Stimulated activated memory B cell treated with anti-CD40 and anti-IgM and Interleukin-4, amounts not matched to agents 10 μg/mL and 1 μg/mL and 100 μg/mL, for 72 hours (primary cell): Measurements from ENCODE around the gene NUP188.
"Not testable (repeated sequence)": the region's sequence is repeated elsewhere in the genome, so short reads cannot be mapped to it uniquely, and the experiment has no call there.

Experiments
- ATAC-seq: fragments of 150-1000 bp; cut with Tn5 transposase; 2 replicates; pipeline ENCODE4 v1.10.0; 2021
- H3K27ac Mint-ChIP-seq: one replicate; pipeline ENCODE4 v1.8.0; 2022; ENCODE audit warnings: mild to moderate bottlenecking, mixed read lengths
- H3K27me3 Mint-ChIP-seq: one replicate; pipeline ENCODE4 v1.8.0; 2022; ENCODE audit warnings: mixed read lengths
- H3K36me3 Mint-ChIP-seq: one replicate; pipeline ENCODE4 v1.8.0; 2022; ENCODE audit warnings: mixed read lengths
- H3K4me1 Mint-ChIP-seq: one replicate; pipeline ENCODE4 v1.8.0; 2022; ENCODE audit warnings: mixed read lengths
- H3K4me3 Mint-ChIP-seq: one replicate; pipeline ENCODE4 v1.8.0; 2022; ENCODE audit warnings: mild to moderate bottlenecking, moderate library complexity, mixed read lengths
- H3K9me3 Mint-ChIP-seq: one replicate; pipeline ENCODE4 v1.8.0; 2022; ENCODE audit warnings: mixed read lengths

The NUP188 gene

GRCh38 chr9:128947277-128947526 is 297 bp upstream of the NUP188 start:
- H3K4me3 Mint-ChIP-seq: peak overlapping the region; percentile 88
- peaks cover 8% of the 10 kb centered on the region for H3K36me3 Mint-ChIP-seq
- H3K9me3 Mint-ChIP-seq: no peaks in the 10 kb centered on the region
- ATAC-seq: no peak
- peaks cover 28% of the 10 kb centered on the region for H3K4me1 Mint-ChIP-seq
- no peaks in the 10 kb centered on the region for H3K27me3 Mint-ChIP-seq
- H3K27ac Mint-ChIP-seq: peak overlapping the region; percentile 95

GRCh38 chr9:128961403-128961802 is 13.9 kb downstream of the NUP188 start:
- H3K27me3 Mint-ChIP-seq, H3K27ac Mint-ChIP-seq, H3K9me3 Mint-ChIP-seq, ATAC-seq, H3K4me3 Mint-ChIP-seq, H3K4me1 Mint-ChIP-seq: not testable (repeated sequence)
- peaks cover 43% of the 10 kb centered on the region for H3K36me3 Mint-ChIP-seq

- no peaks in the 10 kb centered on the region for H3K9me3 Mint-ChIP-seq
- H3K36me3 Mint-ChIP-seq: peaks cover 66% of the 10 kb centered on the region
- no peaks in the 10 kb centered on the region for H3K27me3 Mint-ChIP-seq
- no peak overlapping the region for H3K4me3 Mint-ChIP-seq
- H3K27ac Mint-ChIP-seq: no peak overlapping the region
- no peaks in the 10 kb centered on the region for H3K4me1 Mint-ChIP-seq
- no peak for ATAC-seq
Observed at GRCh38 chr9:128969491-128969890, 22.0 kb downstream of the NUP188 start.

GRCh38 chr9:128972956-128973355 is 25.5 kb downstream of the NUP188 start:
- Mint-ChIP-seq H3K27ac (no peak overlapping the region), H3K36me3 (peaks cover 75% of the 10 kb centered on the region), H3K4me3 (no peak overlapping the region), H3K4me1 (no peaks in the 10 kb centered on the region), H3K9me3 (no peaks in the 10 kb centered on the region), H3K27me3 (no peaks in the 10 kb centered on the region)
- ATAC-seq: no peak

- H3K27ac Mint-ChIP-seq: no peak overlapping the region
- H3K4me3 Mint-ChIP-seq: no peak overlapping the region
- peaks cover 75% of the 10 kb centered on the region for H3K36me3 Mint-ChIP-seq
- no peaks in the 10 kb centered on the region for H3K4me1 Mint-ChIP-seq
- no peaks in the 10 kb centered on the region for H3K9me3 Mint-ChIP-seq
- no peak for ATAC-seq
- no peaks in the 10 kb centered on the region for H3K27me3 Mint-ChIP-seq
Observed at GRCh38 chr9:128979111-128979510, 31.6 kb downstream of the NUP188 start.

GRCh38 chr9:128983536-128983935 is 36.0 kb downstream of the NUP188 start:
- ATAC-seq: no peak
- peaks cover 87% of the 10 kb centered on the region for H3K36me3 Mint-ChIP-seq
- no peaks in the 10 kb centered on the region for H3K27me3 Mint-ChIP-seq
- no peaks in the 10 kb centered on the region for H3K9me3 Mint-ChIP-seq
- no peak overlapping the region for H3K4me3 Mint-ChIP-seq
- H3K27ac Mint-ChIP-seq: no peak overlapping the region
- no peaks in the 10 kb centered on the region for H3K4me1 Mint-ChIP-seq

GRCh38 chr9:128986671-128987070 is 39.2 kb downstream of the NUP188 start:
- H3K27ac Mint-ChIP-seq: no peak overlapping the region

GRCh38 chr9:128987805-128988204 is 40.3 kb downstream of the NUP188 start:
- Mint-ChIP-seq H3K36me3 (peaks cover 67% of the 10 kb centered on the region), H3K27ac (no peak overlapping the region), H3K27me3 (no peaks in the 10 kb centered on the region), H3K9me3 (no peaks in the 10 kb centered on the region), H3K4me1 (no peaks in the 10 kb centered on the region), H3K4me3 (no peak overlapping the region)
- no peak for ATAC-seq

More at GRCh38 chr9:128986671-128987070, 39.2 kb downstream of the NUP188 start:
- no peak for ATAC-seq
- H3K4me1 Mint-ChIP-seq: no peaks in the 10 kb centered on the region
- H3K27me3 Mint-ChIP-seq: no peaks in the 10 kb centered on the region
- H3K36me3 Mint-ChIP-seq: peaks cover 69% of the 10 kb centered on the region
- no peak overlapping the region for H3K4me3 Mint-ChIP-seq
- H3K9me3 Mint-ChIP-seq: no peaks in the 10 kb centered on the region

GRCh38 chr9:128992995-128993394 is 45.5 kb downstream of the NUP188 start:
- ATAC-seq: no peak
- Mint-ChIP-seq H3K9me3 (no peaks in the 10 kb centered on the region), H3K36me3 (peaks cover 62% of the 10 kb centered on the region), H3K27me3 (no peaks in the 10 kb centered on the region), H3K4me3 (no peak overlapping the region), H3K27ac (no peak overlapping the region), H3K4me1 (no peaks in the 10 kb centered on the region)

- Mint-ChIP-seq H3K27me3 (no peaks in the 10 kb centered on the region), H3K9me3 (no peaks in the 10 kb centered on the region), H3K27ac (no peak overlapping the region), H3K4me1 (no peaks in the 10 kb centered on the region), H3K36me3 (peaks cover 76% of the 10 kb centered on the region), H3K4me3 (no peak overlapping the region)
- ATAC-seq: no peak
Observed at GRCh38 chr9:128995791-128996190, 48.3 kb downstream of the NUP188 start.

- no peak overlapping the region for H3K4me3 Mint-ChIP-seq
- H3K27ac Mint-ChIP-seq: no peak overlapping the region
- H3K9me3 Mint-ChIP-seq: no peaks in the 10 kb centered on the region
- peaks cover 88% of the 10 kb centered on the region for H3K36me3 Mint-ChIP-seq
- H3K27me3 Mint-ChIP-seq: no peaks in the 10 kb centered on the region
- no peak for ATAC-seq
- H3K4me1 Mint-ChIP-seq: no peaks in the 10 kb centered on the region
Observed at GRCh38 chr9:128998462-128998861, 51.0 kb downstream of the NUP188 start.

- H3K27ac Mint-ChIP-seq: no peak overlapping the region
- no peak for ATAC-seq
- H3K4me3 Mint-ChIP-seq: no peak overlapping the region
- peaks cover 78% of the 10 kb centered on the region for H3K36me3 Mint-ChIP-seq
- H3K9me3 Mint-ChIP-seq: no peaks in the 10 kb centered on the region
- no peaks in the 10 kb centered on the region for H3K27me3 Mint-ChIP-seq
- no peaks in the 10 kb centered on the region for H3K4me1 Mint-ChIP-seq
Observed at GRCh38 chr9:128999581-129000206, 52.2 kb downstream of the NUP188 start.

- Mint-ChIP-seq H3K4me3 (no peak overlapping the region), H3K27me3 (no peaks in the 10 kb centered on the region), H3K27ac (peak overlapping the region; percentile 63), H3K4me1 (peaks cover 5% of the 10 kb centered on the region), H3K9me3 (no peaks in the 10 kb centered on the region), H3K36me3 (peaks cover 76% of the 10 kb centered on the region)
- no peak for ATAC-seq
Observed at GRCh38 chr9:129001504-129002325, 54.2 kb downstream of the NUP188 start.

GRCh38 chr9:129002992-129003391 is 55.5 kb downstream of the NUP188 start:
- H3K36me3 Mint-ChIP-seq: peaks cover 78% of the 10 kb centered on the region
- H3K27me3 Mint-ChIP-seq: no peaks in the 10 kb centered on the region
- H3K4me3 Mint-ChIP-seq: no peak overlapping the region
- peaks cover 12% of the 10 kb centered on the region for H3K4me1 Mint-ChIP-seq
- no peak for ATAC-seq
- no peaks in the 10 kb centered on the region for H3K9me3 Mint-ChIP-seq
- no peak overlapping the region for H3K27ac Mint-ChIP-seq

- not testable (repeated sequence) for H3K27ac Mint-ChIP-seq
Observed at GRCh38 chr9:129004173-129004572, 56.7 kb downstream of the NUP188 start.

GRCh38 chr9:129005336-129005997 is 58.0 kb downstream of the NUP188 start:
- Mint-ChIP-seq H3K36me3 (peaks cover 56% of the 10 kb centered on the region), H3K9me3 (no peaks in the 10 kb centered on the region)

More at GRCh38 chr9:129004173-129004572, 56.7 kb downstream of the NUP188 start:
- not testable (repeated sequence) for H3K27me3 Mint-ChIP-seq, H3K9me3 Mint-ChIP-seq, ATAC-seq, H3K4me3 Mint-ChIP-seq
- H3K36me3 Mint-ChIP-seq: peaks cover 68% of the 10 kb centered on the region
- peaks cover 12% of the 10 kb centered on the region for H3K4me1 Mint-ChIP-seq

More at GRCh38 chr9:129005336-129005997, 58.0 kb downstream of the NUP188 start:
- no peak for ATAC-seq
- H3K27ac Mint-ChIP-seq: peak overlapping the region; percentile 60
- no peak overlapping the region for H3K4me3 Mint-ChIP-seq
- H3K4me1 Mint-ChIP-seq: peaks cover 12% of the 10 kb centered on the region
- no peaks in the 10 kb centered on the region for H3K27me3 Mint-ChIP-seq
